ENCODE data around the gene CENPL. TPM values are rescaled to one million over a fixed set of nuclear protein-coding genes. Genes with fewer than 3 reads are reported as not detected.

CENPL gene
- total and polyA plus RNA-seq, 9 of the 15 experiments (the other 6 are each of a cell fraction or from before 2014, with no cell fraction given), result 33.0 to 52.7 (median 39.7) TPM

- TF ChIP-seq FOXO4 (CRISPR knock-in tag; IDR thresholded peaks at IDR 0.05) (no peak), MCM2 (IDR thresholded peaks at IDR 0.05; ENCODE audit: low read depth) (no peak), TAF15 (IDR thresholded peaks at IDR 0.05; ENCODE audit: low read depth, low read length) (no peak), ATF2 (CRISPR knock-in tag; IDR thresholded peaks at IDR 0.05) (no peak), NFXL1 (CRISPR knock-in tag; IDR thresholded peaks at IDR 0.05) (no peak), ZNF280A (IDR thresholded peaks at IDR 0.05; ENCODE audit: low read depth, partially characterized antibody) (no peak), ZNF785 (CRISPR knock-in tag; IDR thresholded peaks at IDR 0.05) (no peak), ZBTB26 (CRISPR knock-in tag; IDR thresholded peaks at IDR 0.05) (no peak), PPARD (CRISPR knock-in tag; IDR thresholded peaks at IDR 0.05) (no peak), NR2C2 (CRISPR knock-in tag; IDR thresholded peaks at IDR 0.05) (peak; percentile 79), NR2C2 (tag; IDR thresholded peaks at IDR 0.05) (peak; percentile 97), NR0B1 (IDR thresholded peaks at IDR 0.05; ENCODE audit: partially characterized antibody) (no peak), NKRF (IDR thresholded peaks at IDR 0.05; ENCODE audit: borderline replicate concordance) (peak; percentile 78; the same call in 1 of the 2 replicates), ELK3 (CRISPR knock-in tag; IDR thresholded peaks at IDR 0.05) (no peak)
Measured at GRCh38 chr1:173824315-173825081, at the start of gene CENPL, which contains the start of gene DARS2 (continued).
